Measurements from ENCODE around the gene LRRC45.

Gene LRRC45

DNA sequence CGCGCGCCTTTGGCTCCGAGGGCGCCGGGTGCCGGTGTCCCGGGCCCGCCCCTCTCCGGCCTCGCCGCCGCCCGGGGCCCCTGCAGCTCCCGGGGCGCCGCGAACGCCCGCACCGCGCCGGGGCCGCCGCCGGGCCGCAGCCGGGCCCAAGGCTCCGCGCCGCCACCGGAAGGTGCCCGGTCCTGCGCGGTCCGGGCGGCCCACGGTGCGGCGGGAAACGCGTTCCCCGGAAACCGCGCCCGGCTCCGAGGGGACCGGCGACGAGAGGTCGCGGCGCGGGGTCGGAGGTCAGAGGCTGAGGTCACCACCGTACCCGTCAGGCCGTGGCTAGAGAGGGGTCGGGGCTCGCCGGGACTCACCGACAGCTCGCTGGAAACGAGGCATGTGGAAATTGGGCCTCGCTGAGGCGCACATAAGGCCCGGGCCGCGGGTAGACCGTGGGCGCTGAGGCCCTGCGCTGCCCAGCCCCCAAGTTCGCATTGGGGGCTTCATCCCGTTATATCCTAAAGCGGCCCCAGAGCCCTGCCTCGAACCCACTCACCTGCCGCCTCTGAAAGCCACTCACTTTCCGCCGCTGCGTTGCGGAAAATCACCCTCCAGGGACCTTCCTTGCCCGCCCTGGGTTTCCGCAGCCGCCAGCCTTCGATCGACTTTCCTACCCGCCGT, 42.7 kb downstream of the LRRC45 start, which contains the start of gene DUS1L:
Gene DUS1L (minus strand): TSS at position 167 of the 666 bp plus-strand sequence. CDS start 745 bp downstream, outside the sequence.
- DNase-seq, result peak; percentile 74 to 77

DNA sequence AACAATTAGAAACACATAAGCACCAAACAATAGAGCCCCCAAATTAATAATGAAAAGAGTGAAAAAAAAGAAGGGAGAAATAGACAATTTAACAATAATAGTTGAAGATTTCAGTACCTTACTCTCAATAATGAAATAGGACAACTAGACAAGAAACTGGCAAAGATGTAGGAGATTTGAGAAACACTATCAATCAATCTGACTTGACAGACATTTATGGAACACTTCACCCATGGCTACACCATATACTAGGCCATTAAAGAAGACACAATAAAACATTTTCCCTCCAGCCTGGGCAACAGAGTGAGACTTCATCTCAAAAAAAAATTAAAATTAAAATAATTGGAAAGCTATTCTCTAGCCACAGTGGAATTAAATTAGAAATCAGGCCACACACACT, 47.5 kb downstream of the LRRC45 start:
- DNase-seq, result no peak

DNA sequence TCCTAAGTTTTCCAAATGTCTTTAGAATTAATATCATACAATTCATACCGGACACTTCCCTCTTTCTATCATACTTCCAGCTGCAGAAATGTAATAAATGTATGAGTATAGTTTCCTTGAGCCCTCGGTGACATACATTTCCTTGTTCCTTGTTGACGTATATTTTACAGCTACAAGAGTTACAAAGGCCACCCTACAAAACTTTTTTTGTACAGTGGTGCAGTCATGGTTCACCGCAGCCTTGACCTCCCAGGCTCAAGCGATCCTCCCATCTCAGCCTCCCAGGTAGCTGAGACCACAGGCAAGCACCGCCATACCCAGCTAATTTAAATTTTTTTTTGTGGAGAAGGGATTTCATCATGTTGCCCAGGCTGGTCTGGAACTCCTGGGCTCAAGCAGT, 49.7 kb downstream of the LRRC45 start:
- DNase-seq, result no peak

DNA sequence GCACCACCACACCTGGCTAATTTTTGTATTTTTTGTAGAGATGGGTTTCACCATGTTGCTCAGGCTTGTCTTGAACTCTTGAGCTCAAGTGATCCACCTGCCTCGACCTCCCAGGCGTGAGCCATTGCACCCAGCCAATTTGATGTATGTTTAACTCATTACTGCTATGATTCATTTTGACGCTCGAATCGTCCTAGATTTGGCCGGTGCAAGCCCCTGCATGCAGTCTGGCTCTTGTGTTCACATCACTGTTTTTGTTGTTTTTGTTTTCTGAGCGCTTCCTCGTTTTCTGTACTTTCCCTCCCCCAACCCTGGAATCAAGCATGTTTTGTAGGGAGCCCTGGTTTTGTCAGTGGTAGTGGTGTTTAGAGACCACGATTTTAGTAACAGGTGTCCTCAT, 50.3 kb downstream of the LRRC45 start:
- DNase-seq, result no peak

DNA sequence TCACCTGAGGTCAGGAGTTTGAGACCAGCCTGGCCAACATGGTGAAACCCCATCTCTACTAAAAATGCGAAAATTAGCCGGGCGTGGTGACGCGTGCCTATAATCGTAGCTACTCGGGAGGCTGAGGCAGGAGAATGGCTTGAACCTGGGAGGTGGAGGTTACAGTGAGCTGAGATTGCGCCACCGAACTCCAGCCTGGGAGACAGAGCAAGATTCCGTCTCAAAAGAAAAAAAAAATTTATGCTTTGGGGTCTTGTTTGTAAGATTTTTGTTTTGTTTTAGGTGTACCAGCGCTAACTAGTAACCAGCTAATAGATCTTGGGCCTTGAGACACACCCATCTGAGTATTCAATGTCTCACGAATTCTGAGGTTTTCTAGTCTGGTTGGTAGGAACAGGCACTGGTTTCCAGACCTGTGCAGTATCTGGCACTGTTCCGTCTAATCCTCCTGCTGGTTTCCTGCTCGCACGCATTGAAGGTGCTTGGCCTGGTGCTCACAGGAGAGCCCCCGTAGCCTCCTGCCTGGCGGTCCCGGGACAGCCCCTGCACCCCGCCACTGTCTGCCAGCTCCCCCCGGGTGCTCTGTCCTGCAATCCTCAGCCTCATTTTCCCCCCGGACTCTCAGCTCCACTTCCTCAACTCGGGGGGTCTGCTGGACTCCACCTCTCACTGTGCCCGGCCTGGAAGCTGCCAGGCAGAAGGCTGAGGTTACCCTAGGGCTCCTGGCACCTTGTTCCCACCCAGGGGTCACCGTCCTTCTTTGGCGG, 53.1 kb downstream of the LRRC45 start:
- DNase-seq, result no peak

DNA sequence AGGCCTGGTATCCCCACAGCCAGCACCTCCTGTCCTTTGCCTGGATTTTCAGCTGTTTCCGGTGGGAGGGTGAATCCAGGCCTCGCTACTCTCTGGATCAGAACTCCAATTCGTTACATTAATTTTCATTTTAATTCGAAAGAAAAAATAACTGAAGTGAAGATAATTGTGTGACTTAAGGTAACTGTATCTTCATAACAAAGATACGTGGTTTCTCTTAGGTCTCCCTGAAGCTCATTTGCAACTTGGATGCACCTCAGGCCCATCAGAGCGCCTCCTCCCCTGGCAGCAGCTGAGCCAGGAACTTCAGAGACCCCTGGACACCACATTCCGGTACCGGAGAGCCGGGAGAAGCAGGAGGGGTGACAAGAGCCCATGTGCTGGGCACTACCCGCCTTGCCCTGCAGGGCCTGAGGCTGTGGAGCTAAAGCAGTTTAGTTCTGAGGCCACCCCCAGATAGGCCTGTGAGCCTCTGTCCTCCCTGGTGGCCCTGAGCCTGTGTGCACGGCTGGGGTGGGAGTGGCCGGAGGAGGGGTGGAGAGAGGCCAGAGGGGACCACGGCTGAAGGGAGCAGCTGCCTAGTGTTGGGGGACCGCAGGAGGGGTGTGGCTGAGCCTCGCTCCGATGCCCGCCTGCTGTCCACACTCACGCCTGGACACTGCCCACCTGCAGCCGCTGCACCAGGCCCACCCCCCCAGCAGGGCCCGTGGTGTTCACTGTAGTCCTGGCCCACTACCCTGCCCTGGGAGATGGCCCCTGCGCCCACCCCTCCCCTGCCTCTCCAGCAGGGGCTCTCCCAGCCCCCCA, 53.9 kb downstream of the LRRC45 start:
- DNase-seq, result no peak

DNA sequence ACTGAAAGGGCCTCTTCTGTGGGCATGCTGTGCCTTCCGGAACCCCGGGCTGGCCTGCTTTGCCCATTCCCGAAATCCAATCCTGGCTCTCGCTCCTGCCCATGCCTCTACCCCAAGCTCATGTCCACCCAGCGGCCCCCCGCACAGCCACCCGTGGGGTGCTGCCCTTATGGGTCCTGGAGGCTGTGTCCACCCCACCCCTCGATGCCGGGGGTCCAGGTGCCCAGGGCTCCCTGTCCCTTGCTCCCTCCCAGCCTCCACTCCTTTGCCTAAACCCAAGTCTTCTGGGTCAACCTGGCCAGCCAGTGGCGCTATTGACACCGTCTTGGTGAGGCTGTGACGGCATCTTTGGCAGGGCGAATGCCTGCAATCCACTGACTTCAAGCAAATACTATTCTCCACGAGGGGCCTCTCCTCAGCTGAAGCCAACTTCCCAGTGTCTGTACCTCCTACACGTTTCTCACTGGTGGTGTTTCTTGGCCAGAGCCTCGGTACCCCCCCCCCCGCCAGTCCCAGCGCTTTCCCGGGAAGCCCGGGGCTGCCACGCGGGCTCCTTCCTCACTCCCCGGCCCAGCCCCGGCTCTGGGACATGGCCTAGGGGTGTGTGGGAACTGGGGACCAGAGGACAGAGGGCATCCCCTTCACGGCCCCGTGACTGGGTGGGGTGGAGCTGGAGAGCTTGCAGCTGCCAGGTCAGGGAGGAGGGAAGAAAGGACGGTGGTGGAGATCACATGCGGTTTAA, 54.7 kb downstream of the LRRC45 start:
- DNase-seq, result no peak

DNA sequence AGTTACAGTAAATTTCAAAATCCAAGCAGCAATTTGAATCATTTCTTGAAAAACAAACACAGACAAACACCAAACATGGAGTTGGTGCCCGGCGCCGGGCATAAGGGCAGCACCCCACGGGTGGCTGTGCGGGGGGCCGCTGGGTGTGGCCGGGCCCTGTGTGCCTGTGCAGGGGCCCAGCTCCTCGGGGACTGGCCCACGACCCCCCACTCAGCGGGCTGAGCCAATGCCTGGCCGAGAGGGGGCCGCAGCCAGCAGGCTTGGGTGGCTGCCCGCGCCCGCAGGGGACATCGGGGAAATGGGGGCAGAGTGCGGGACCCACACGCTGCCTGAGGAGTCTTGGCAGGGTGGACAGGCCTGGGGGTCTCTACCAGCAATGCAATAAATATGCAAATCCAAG, 55.3 kb downstream of the LRRC45 start:
- no peak for DNase-seq

DNA sequence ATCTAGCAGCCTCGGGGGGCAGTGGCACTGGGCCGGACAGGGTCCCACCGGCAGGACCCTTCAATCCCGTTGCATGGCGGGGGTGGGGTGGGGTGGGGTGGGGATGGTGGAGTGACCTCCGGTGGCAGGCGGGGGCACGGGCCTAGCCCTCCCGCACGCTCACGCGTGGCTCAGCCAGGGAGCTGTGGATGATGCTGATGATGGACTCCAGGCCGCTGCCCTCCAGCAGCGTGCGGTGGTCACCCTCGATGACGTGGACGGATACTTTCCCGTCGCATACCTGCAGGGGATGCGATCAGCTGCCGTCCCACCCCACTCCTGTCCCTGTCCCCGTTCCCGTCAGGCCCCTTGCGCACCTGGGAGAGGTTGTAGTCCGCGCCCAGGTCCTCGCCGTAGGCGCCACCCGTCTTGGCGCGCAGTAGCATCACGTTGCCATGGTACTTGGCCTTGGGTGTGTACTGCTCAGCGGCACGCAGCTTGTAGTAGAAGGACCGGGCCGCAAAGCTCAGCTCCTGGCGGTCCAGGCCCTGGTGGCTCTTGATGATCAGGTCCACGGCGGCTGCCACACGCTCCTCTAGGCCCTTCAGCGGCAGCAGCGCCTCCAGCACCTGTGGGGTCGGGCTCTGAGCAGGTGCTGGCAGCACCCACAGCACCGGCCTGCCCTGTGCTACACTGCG, 56.0 kb downstream of the LRRC45 start:
- no peak for DNase-seq

DNA sequence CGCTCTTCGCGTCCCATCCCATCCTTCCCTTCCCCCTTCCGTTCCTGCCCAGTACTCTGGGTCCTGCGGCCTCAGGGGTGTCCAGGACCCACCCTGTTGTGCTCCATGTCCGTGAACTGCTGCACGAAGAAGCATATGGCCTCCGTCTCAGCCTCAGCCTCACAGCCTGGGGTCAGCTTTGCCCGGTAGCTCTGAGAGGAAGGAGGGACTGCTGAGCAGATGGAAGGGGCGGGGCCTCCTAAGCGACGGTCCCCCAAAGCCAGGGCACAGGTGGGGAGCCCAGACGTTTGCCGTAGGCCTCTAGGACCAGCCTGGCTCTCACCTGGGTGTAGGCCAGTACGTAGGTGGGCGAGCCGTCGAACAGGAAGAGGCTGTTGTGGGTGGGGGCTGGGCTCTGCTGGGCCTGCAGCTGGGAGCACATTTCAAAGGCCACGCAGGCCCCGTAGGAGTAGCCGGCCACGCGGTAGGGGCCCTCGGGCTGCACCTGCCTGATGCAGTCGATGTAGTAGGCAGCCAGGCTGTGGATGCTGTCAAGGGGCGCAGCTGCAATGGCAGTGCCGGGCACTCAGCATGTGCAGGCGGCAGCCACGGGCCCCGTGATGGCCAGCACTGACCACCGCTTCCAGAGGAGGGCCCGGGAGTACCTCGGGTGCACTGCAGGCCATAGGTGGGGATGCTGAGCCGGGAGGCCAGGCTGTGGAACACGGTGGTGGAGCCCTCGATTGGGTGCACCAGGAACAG, 57.1 kb downstream of the LRRC45 start:
- DNase-seq, result no peak

All from activated CD4-positive, alpha-beta T cell treated with anti-CD3 and anti-CD28 coated beads, Interleukin-2, amount 50 U/mL, for 48 hours (primary cell).